Suprapubic skin (tissue), 4 donors: ENCODE data around the gene NSMCE1.

Experiments
- CTCF ChIP-seq, 2 donors: fragments of 200-600 bp in 1 of 2; fragments of 450-650 bp in 1 of 2; sonication (generic) in 1 of 2; IDR thresholded peaks; one replicate each; pipeline ENCODE4 v1.5.1; 2016 to 2019; ENCODE audit warnings: antibody characterized with exemption in 2 of 2, mild to moderate bottlenecking in 1 of 2, moderate library complexity in 1 of 2
- POLR2A ChIP-seq, 2 donors: fragments of 450-650 bp; IDR thresholded peaks; one replicate each; pipeline ENCODE4 v1.6.1; 2017; ENCODE audit warnings: antibody characterized with exemption in 2 of 2, mild to moderate bottlenecking in 2 of 2, moderate library complexity in 2 of 2
- POLR2AphosphoS5 ChIP-seq, 3 donors: sonication (generic); formaldehyde crosslinking; IDR thresholded peaks; one replicate each; pipeline ENCODE4 v1.6.1; 2017; ENCODE audit warnings: antibody characterized with exemption in 3 of 3

GRCh38 chr16:27258241-27258734, 10.3 kb downstream of the NSMCE1 start:
- TF ChIP-seq CTCF (IDR thresholded peaks at IDR 0.05) (no peak), POLR2AphosphoS5 (IDR thresholded peaks at IDR 0.05) (no peak), POLR2A (IDR thresholded peaks at IDR 0.05) (no peak)
